VCaP (cell line): Measurements from ENCODE around the gene DSEL.

Experiments used
- H3K27ac ChIP-seq: fragments of 450-650 bp; 2 replicates; pipeline ENCODE4 v1.5.1; 2017
- TF ChIP-seq, protein P1 (sequence below): fragments of 450-650 bp; conservative IDR thresholded peaks from 2 replicates; pipeline ENCODE4 v1.5.1; 2017; ENCODE audit warnings: mild to moderate bottlenecking, moderate library complexity

The DSEL gene

DNA sequence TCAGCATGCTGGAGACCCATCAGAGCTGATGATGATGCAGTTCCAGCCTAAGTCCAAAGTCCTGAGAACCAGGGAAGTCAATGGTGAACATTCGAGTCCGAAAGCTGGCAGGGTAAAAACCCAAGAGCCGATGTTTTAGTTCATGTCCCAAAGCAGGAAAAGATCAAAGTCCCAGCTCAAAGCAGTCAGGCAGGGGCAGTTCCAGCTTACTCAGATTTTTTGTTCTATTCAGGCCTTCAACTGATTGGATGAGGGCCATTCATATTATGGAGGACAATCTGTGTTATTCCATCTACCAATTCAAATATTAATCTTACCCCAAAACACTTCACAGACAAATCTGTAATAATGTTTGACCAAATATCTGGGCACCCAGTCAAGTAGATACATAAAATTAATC lies 38.3 kb downstream of the DSEL start:
- H3K27ac ChIP-seq, result peak overlapping the region; percentile 62
- TF ChIP-seq, protein P1, sequence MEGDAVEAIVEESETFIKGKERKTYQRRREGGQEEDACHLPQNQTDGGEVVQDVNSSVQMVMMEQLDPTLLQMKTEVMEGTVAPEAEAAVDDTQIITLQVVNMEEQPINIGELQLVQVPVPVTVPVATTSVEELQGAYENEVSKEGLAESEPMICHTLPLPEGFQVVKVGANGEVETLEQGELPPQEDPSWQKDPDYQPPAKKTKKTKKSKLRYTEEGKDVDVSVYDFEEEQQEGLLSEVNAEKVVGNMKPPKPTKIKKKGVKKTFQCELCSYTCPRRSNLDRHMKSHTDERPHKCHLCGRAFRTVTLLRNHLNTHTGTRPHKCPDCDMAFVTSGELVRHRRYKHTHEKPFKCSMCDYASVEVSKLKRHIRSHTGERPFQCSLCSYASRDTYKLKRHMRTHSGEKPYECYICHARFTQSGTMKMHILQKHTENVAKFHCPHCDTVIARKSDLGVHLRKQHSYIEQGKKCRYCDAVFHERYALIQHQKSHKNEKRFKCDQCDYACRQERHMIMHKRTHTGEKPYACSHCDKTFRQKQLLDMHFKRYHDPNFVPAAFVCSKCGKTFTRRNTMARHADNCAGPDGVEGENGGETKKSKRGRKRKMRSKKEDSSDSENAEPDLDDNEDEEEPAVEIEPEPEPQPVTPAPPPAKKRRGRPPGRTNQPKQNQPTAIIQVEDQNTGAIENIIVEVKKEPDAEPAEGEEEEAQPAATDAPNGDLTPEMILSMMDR, result no peak

DNA sequence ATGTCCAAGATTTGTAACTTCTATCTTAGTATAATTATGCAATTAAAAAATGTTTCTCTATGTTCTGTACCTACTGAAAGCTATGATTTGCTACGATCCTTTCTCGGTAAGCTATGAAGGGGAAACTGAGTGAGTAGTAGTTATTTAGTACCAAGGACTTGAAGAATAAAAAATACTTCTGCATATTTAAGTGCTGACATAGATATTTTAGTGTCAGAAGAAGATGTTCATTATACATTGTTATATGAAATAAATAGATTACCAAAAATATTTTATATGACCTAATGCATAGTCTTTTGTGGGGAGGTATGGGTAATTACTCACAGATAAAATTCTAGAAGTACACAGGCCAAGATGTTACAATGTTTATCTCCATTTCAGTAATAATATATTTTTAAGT lies 39.0 kb downstream of the DSEL start:
- H3K27ac ChIP-seq, result peak overlapping the region; percentile 62
- TF ChIP-seq, protein P1, result no peak

DNA sequence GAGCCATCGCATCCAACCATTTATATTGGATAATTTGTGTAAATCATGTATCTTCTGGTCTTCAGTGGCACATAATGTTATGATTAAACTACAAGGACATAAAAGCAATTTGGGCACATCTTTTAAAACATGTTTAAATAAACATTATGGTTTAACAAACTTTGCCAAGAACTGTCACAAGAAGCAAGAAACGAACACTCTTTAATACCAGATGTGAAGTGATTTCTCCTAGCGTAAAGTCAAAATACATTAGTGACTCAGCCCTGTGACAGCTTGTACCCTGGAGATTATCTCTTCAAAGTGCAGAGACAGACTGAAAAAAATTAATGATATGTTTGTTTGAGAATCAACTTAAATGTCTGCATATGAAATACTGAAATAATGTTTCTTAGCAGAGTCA lies 39.9 kb downstream of the DSEL start:
- TF ChIP-seq, protein P1, result no peak

DNA sequence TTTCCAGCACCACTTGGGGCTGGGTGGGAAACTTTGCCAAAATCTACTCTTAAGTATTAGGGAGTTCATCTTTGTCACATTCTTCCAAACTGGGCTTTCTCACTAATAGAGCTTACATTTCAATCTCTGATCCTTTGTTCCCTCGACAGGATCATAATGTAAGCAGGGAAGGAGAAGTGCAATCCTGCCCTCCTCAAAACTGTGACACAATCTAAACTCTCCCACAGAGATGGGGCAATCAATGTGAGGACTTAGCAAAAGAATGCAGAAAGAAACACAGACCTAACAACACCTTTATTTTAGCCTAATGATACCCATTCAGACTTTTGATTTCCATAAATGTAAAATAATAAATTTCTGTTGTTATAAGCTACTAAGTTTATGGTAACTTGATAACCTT lies 40.8 kb downstream of the DSEL start:
- TF ChIP-seq, protein P1, result no peak
- H3K27ac ChIP-seq, result no peak overlapping the region

More for the DNA sequence above, 39.9 kb downstream of the DSEL start:
- H3K27ac ChIP-seq, result no peak overlapping the region

DNA sequence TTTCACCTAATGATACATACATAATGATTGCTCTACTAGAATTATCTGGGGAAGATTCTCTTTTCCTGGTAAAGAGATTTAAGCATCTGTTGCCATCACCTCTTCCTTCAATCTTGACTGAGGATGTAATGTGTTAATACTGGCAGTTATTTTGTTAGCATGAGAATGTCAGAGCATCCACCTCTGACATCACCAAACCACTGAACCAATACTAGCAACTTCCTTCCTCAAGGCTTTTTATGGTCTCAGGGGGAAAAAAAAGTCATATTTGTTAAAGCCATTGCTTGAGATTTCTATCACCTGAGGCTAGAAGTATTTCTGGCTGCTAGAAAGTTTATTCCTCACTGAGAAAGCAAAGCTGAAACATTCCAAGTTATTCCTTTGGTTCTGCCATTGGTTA lies 48.5 kb downstream of the DSEL start:
- TF ChIP-seq, protein P1, result no peak
- H3K27ac ChIP-seq, result no peak overlapping the region

DNA sequence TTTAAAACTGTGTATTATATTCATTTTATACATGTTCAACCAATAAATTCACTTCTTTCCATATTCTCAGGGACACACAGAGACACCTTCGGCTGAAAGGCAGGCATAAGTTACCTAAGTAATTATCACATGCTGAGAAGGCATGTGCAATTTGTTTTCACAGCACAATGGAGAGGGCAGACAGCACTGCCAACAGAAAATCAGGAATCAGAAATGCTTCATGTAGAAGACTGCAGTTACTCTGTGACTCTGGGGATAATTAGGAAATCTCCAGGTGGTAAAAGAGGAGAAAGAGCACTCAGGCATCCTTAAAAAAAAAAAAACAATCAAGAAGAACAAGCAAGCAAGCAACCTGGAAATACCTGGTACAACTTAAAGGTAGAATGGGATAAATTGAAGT lies 49.3 kb downstream of the DSEL start:
- TF ChIP-seq, protein P1, result no peak
- no peak overlapping the region for H3K27ac ChIP-seq

DNA sequence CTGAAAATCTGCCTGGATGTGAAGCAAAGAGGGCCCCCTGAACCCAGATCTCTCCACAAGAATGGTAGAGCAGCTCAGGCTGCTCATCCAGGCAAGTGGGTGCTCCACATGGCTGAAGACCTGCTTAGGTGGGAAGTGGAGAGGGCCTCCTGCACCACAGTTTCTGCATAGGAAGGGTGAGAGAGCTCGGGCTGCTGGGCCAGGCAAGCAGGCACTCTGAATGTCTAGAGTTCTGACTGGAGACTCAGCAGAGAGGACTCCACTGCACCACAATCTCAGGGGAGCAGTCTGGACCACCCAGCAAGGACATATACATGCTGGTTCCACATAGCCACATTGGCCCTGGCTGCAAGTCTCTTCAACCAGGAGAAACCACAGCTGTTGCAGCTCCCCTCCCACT lies 52.0 kb downstream of the DSEL start:
- TF ChIP-seq, protein P1, result no peak
- no peak overlapping the region for H3K27ac ChIP-seq

DNA sequence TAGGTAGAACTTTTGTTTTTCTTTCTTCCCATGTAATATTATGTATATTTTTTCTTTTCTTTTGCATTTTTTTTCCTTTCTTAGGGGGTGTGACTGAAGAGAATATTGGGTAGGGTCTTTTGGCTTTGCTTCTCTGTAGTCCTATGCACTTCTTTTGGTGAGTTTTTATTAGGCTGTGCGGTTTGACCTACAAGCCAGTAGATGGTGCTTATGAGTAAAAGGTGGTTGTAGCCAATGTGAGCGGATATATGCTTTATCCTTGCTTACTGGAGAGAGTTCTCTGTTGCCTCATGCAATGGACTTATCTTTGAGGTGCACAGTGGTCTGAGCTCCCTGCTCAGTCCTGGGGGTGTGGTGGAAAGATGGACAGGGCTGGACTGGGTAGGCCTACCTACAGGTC lies 52.7 kb downstream of the DSEL start:
- no peak overlapping the region for H3K27ac ChIP-seq
- TF ChIP-seq, protein P1, result no peak; the same call in 1 of the 2 replicates
